Duodenal mucosa (tissue), 2 donors: Measurements from ENCODE around the gene AKR1C4.
"Not testable (repeated sequence)": the region's sequence is repeated elsewhere in the genome, so short reads cannot be mapped to it uniquely, and the experiment has no call there.

Source experiments
- H3K27ac ChIP-seq: one replicate; pipeline ENCODE4 v1.7.0; 2013; ENCODE audit warnings: low read depth, low read length
- H3K27me3 ChIP-seq, 2 donors: one replicate each; pipeline ENCODE4 v1.7.0; 2013; ENCODE audit warnings: low read length in 2 of 2, control low read depth in 1 of 2; ENCODE audit not compliant: insufficient read depth in 2 of 2, control insufficient read depth in 1 of 2
- H3K36me3 ChIP-seq, 2 donors: one replicate each; pipeline ENCODE4 v1.7.0; 2013; ENCODE audit warnings: low read length in 2 of 2, control low read depth in 1 of 2; ENCODE audit not compliant: insufficient read depth in 2 of 2, control insufficient read depth in 1 of 2
- H3K4me1 ChIP-seq, 2 donors: one replicate each; pipeline ENCODE4 v1.7.0; 2013; ENCODE audit warnings: low read length in 2 of 2, control low read depth in 1 of 2; ENCODE audit not compliant: insufficient read depth in 2 of 2, control insufficient read depth in 1 of 2
- H3K4me3 ChIP-seq, 2 donors: one replicate each; pipeline ENCODE4 v1.7.0; 2013; ENCODE audit warnings: low read length in 2 of 2, low read depth in 1 of 2
- H3K9ac ChIP-seq, 2 donors: one replicate each; pipeline ENCODE4 v1.7.0; 2013; ENCODE audit warnings: low read length in 2 of 2, low read depth in 1 of 2
- H3K9me3 ChIP-seq, 2 donors: one replicate each; pipeline ENCODE4 v1.7.0; 2013; ENCODE audit warnings: low read length in 2 of 2, control low read depth in 1 of 2; ENCODE audit not compliant: control insufficient read depth in 1 of 2

Gene AKR1C4

GRCh38 chr10:5233324-5233723 is 36.7 kb downstream of the AKR1C4 start:
- H3K9ac ChIP-seq, result no peak overlapping the region

GRCh38 chr10:5234106-5234860 is 37.6 kb downstream of the AKR1C4 start:
- Histone ChIP-seq H3K36me3 (no peaks in the 10 kb centered on the region), H3K4me3 (no peak overlapping the region), H3K27ac (no peak overlapping the region), H3K4me1 (peaks cover 0 to 11% of the 10 kb centered on the region in 2 donors), H3K9me3 (no peaks in the 10 kb centered on the region), H3K9ac (no peak overlapping the region), H3K27me3 (no peaks in the 10 kb centered on the region)

More at GRCh38 chr10:5233324-5233723, 36.7 kb downstream of the AKR1C4 start:
- Histone ChIP-seq H3K4me3 (no peak overlapping the region), H3K27ac (no peak overlapping the region), H3K27me3 (no peaks in the 10 kb centered on the region), H3K36me3 (no peaks in the 10 kb centered on the region), H3K9me3 (no peaks in the 10 kb centered on the region), H3K4me1 (peaks cover 0 to 11% of the 10 kb centered on the region in 2 donors)

- H3K4me1 ChIP-seq, result peaks cover 0 to 11% of the 10 kb centered on the region in 2 donors
- H3K36me3 ChIP-seq, H3K4me3 ChIP-seq, H3K27me3 ChIP-seq, H3K9ac ChIP-seq, H3K27ac ChIP-seq, H3K9me3 ChIP-seq: not testable (repeated sequence)
These were observed 40.9 kb downstream of the AKR1C4 start for GRCh38 chr10:5237541-5237940.

GRCh38 chr10:5242585-5242984 is 45.9 kb downstream of the AKR1C4 start:
- Histone ChIP-seq H3K9me3 (no peaks in the 10 kb centered on the region), H3K9ac (no peak overlapping the region), H3K4me3 (no peak overlapping the region), H3K36me3 (no peaks in the 10 kb centered on the region), H3K27me3 (no peaks in the 10 kb centered on the region), H3K27ac (no peak overlapping the region), H3K4me1 (no peaks in the 10 kb centered on the region)

- Histone ChIP-seq H3K27ac (no peak overlapping the region), H3K4me1 (no peaks in the 10 kb centered on the region)
These were observed 46.9 kb downstream of the AKR1C4 start for GRCh38 chr10:5243521-5243987.

GRCh38 chr10:5252177-5253037 is 55.8 kb downstream of the AKR1C4 start:
- H3K4me3 ChIP-seq, result no peak overlapping the region
- peaks cover 0 to 5% of the 10 kb centered on the region in 2 donors for H3K4me1 ChIP-seq
- no peaks in the 10 kb centered on the region for H3K27me3 ChIP-seq
- no peak overlapping the region for H3K27ac ChIP-seq
- H3K36me3 ChIP-seq, result no peaks in the 10 kb centered on the region
- H3K9ac ChIP-seq, result no peak overlapping the region
- H3K9me3 ChIP-seq, result no peaks in the 10 kb centered on the region

More at GRCh38 chr10:5243521-5243987, 46.9 kb downstream of the AKR1C4 start:
- no peak overlapping the region for H3K4me3 ChIP-seq
- H3K9me3 ChIP-seq, result no peaks in the 10 kb centered on the region
- no peaks in the 10 kb centered on the region for H3K36me3 ChIP-seq
- no peaks in the 10 kb centered on the region for H3K27me3 ChIP-seq
- H3K9ac ChIP-seq, result no peak overlapping the region

GRCh38 chr10:5254488-5254887 is 57.9 kb downstream of the AKR1C4 start:
- no peaks in the 10 kb centered on the region for H3K27me3 ChIP-seq
- H3K9me3 ChIP-seq, result no peaks in the 10 kb centered on the region
- H3K4me3 ChIP-seq, result peak overlapping the region; percentile 28 to 50
- H3K27ac ChIP-seq, result no peak overlapping the region
- H3K4me1 ChIP-seq, result peaks cover 0 to 5% of the 10 kb centered on the region in 2 donors
- H3K36me3 ChIP-seq, result no peaks in the 10 kb centered on the region
- no peak overlapping the region for H3K9ac ChIP-seq

GRCh38 chr10:5257768-5258167 is 61.1 kb downstream of the AKR1C4 start:
- H3K9me3 ChIP-seq, H3K27me3 ChIP-seq, H3K4me1 ChIP-seq, H3K36me3 ChIP-seq, H3K9ac ChIP-seq, H3K27ac ChIP-seq, H3K4me3 ChIP-seq: not testable (repeated sequence)

GRCh38 chr10:5259132-5259951 is 62.7 kb downstream of the AKR1C4 start:
- no peaks in the 10 kb centered on the region for H3K27me3 ChIP-seq
- H3K4me1 ChIP-seq, result peaks cover 0 to 2% of the 10 kb centered on the region in 2 donors
- H3K36me3 ChIP-seq, result no peaks in the 10 kb centered on the region
- no peaks in the 10 kb centered on the region for H3K9me3 ChIP-seq
- H3K27ac ChIP-seq, result no peak overlapping the region
- H3K9ac ChIP-seq, result no peak overlapping the region
- H3K4me3 ChIP-seq, result no peak overlapping the region
